HG02642 (cell line): Measurements from ENCODE around the gene ROR2.

Experiments used
- ATAC-seq: cut with Tn5 transposase; IDR thresholded peaks from one replicate; pipeline ENCODE4 v1.9.1; 2021; ENCODE audit warnings: mild to moderate bottlenecking; ENCODE audit not compliant: unreplicated experiment, poor library complexity

Gene ROR2

GRCh38 chr9:91516777-91517176, 433.3 kb downstream of the ROR2 start:
- ATAC-seq = no peak

DNA sequence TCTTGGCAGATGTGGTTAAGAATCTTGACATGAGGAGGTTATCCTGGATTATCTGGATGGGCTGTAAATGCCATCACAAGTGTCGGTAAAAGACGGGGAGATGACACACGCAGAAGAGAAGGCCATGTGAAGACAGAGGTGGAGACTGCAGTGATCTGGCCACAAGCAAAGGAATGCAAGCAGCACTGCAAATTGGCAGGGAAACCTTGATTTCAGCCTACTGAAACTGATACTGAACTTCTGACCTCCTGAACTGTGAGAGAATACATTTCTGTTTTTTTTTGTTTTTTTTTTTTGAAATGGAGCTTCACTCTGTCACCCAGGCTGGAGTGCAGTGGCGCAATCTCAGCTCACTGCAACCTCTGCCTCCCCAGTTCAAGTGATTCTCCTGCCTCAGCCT, 433.9 kb downstream of the ROR2 start:
- ATAC-seq = no peak

DNA sequence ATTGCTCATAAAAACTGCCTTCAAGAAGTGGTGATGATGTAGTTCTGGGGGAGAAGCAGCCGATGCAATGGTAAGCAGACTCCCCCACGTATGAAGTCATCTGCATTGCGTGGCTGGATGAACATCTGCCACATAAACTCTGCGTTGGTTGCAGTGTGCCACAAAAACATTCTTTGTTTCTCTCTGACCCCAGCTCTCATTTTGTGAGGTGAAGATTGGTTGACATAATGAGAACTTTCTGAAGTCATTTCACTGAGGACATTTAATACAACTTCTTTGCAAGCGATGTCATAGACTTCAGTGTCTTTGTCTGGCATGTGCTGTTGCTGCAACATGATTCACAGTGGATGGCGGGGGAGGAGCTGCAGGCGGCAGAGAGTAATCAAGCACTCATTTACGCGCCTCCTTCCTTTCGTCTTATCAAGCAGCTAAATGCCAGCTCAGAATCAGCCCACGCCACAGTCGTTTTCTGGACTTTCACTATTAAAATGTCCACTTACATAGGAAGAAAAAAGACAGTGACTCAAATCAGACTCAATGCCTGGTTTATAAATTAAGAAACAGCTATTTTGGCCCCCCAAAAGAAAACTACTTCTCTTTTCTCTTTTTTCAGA, 434.8 kb downstream of the ROR2 start:
- ATAC-seq = peak; percentile 71
